Liver (tissue), 9 donors: ENCODE results near the gene USP16. TPM values are rescaled to one million over a fixed set of nuclear protein-coding genes. Genes with fewer than 3 reads are reported as not detected.
"Not testable (repeated sequence)": the region's sequence is repeated elsewhere in the genome, so short reads cannot be mapped to it uniquely, and the experiment has no call there.

Experiments
- DNase-seq: peaks from one replicate; pipeline ENCODE4 v3.0.0-alpha.2; 2017; ENCODE audit warnings: low spot score
- H3K27ac ChIP-seq, 2 donors: one replicate each; pipeline ENCODE4 v1.7.0; 2013; ENCODE audit warnings: inconsistent platforms in 2 of 2, low read length in 2 of 2, control low read depth in 1 of 2, low read depth in 1 of 2, mild to moderate bottlenecking in 1 of 2
- H3K27me3 ChIP-seq, 4 donors: one replicate each; pipeline versions ENCODE4 v1.6.1 to v1.7.0; 2013; ENCODE audit warnings: low read length in 3 of 4, inconsistent platforms in 1 of 4, mild to moderate bottlenecking in 1 of 4, moderate library complexity in 1 of 4; ENCODE audit not compliant: control insufficient read depth in 4 of 4, insufficient read depth in 4 of 4
- H3K36me3 ChIP-seq, 4 donors: one replicate each; pipeline versions ENCODE4 v1.6.1 to v1.7.0; 2013; ENCODE audit warnings: low read length in 3 of 4, mild to moderate bottlenecking in 3 of 4, low read depth in 1 of 4, moderate library complexity in 1 of 4; ENCODE audit not compliant: control insufficient read depth in 4 of 4, insufficient read depth in 3 of 4
- H3K4me1 ChIP-seq, 4 donors: one replicate each; pipeline versions ENCODE4 v1.6.1 to v1.7.0; 2013; ENCODE audit warnings: low read length in 3 of 4, mild to moderate bottlenecking in 3 of 4, moderate library complexity in 1 of 4; ENCODE audit not compliant: control insufficient read depth in 4 of 4, insufficient read depth in 4 of 4
- H3K4me3 ChIP-seq, 3 donors: one replicate each; pipeline versions ENCODE4 v1.6.1 to v1.7.0; 2013; ENCODE audit warnings: low read length in 3 of 3, control low read depth in 1 of 3, low read depth in 1 of 3, mild to moderate bottlenecking in 1 of 3
- H3K9ac ChIP-seq, 2 donors: one replicate each; pipeline ENCODE4 v1.7.0; 2013; ENCODE audit warnings: low read length in 2 of 2, mild to moderate bottlenecking in 2 of 2, moderate library complexity in 2 of 2, control low read depth in 1 of 2, low read depth in 1 of 2
- H3K9me3 ChIP-seq, 4 donors: one replicate each; pipeline versions ENCODE4 v1.6.1 to v1.7.0; 2013; ENCODE audit warnings: low read length in 3 of 4; ENCODE audit not compliant: control insufficient read depth in 4 of 4
- ATF3 ChIP-seq: IDR thresholded peaks from 2 replicates; pipeline ENCODE4 v1.6.1; 2016; ENCODE audit warnings: antibody characterized with exemption
- RXRA ChIP-seq, 2 donors: IDR thresholded peaks; 2 replicates each; pipeline ENCODE4 v1.6.1; 2017 to 2018; ENCODE audit warnings: antibody characterized with exemption in 2 of 2, mild to moderate bottlenecking in 1 of 2
- SP1 ChIP-seq: IDR thresholded peaks from 2 replicates; pipeline ENCODE4 v1.6.1; 2018; ENCODE audit warnings: antibody characterized with exemption, mild to moderate bottlenecking
- WGBS: extraction: QIAGEN DNeasy Blood & Tissue Kit; methylation state at CpG from one replicate; pipeline ENCODE4 v1.1.7; 2013; 5-methylcytosine and 5-hydroxymethylcytosine counted together
- polyA plus RNA-seq, 2 donors: library from polyadenylated mRNA; stranded (reverse) in 1 of 2; unstranded in 1 of 2; fragments of 200-250 nt in 1 of 2; fragments of >200 nt in 1 of 2; fragmentation: Nextera tagmentation in 1 of 2; extraction: Ambion mirVana in 1 of 2; gene quantifications; one replicate each; pipeline versions ENCODE4 v1.2.1 to v1.2.3, GENCODE V29; 2013 to 2015
- total RNA-seq, 2 donors: library from RNA; depleted of rRNA; stranded (reverse); fragments of >200 nt; gene quantifications; one replicate each; pipeline ENCODE4 v1.2.3, GENCODE V29; 2014
- TF ChIP-seq, protein P1 (sequence below): fragments of 150-350 bp; IDR thresholded peaks from 2 replicates; pipeline ENCODE4 v1.5.1; 2017; ENCODE audit warnings: improper control_type of control experiment, low read depth, low read length; ENCODE audit not compliant: missing input control
- TF ChIP-seq, protein P2 (sequence below): IDR thresholded peaks from 2 replicates; pipeline ENCODE4 v1.6.1; 2016; ENCODE audit warnings: antibody characterized with exemption
- donor health status: healthy.
- donor health status: healthy.
- donor health status: healthy.
- donor health status: healthy.
- donor health status: healthy.

Gene USP16
- total and polyA plus RNA-seq, 4 donors, result 13.3 to 45.3 (median 18.1) TPM

- TF ChIP-seq, protein P1, sequence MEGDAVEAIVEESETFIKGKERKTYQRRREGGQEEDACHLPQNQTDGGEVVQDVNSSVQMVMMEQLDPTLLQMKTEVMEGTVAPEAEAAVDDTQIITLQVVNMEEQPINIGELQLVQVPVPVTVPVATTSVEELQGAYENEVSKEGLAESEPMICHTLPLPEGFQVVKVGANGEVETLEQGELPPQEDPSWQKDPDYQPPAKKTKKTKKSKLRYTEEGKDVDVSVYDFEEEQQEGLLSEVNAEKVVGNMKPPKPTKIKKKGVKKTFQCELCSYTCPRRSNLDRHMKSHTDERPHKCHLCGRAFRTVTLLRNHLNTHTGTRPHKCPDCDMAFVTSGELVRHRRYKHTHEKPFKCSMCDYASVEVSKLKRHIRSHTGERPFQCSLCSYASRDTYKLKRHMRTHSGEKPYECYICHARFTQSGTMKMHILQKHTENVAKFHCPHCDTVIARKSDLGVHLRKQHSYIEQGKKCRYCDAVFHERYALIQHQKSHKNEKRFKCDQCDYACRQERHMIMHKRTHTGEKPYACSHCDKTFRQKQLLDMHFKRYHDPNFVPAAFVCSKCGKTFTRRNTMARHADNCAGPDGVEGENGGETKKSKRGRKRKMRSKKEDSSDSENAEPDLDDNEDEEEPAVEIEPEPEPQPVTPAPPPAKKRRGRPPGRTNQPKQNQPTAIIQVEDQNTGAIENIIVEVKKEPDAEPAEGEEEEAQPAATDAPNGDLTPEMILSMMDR, result no peak
- no peak for DNase-seq
- H3K27me3 ChIP-seq, result no peaks in the 10 kb centered on the region
- 88% methylated on average over 3 of the region's 3 CpGs for WGBS
- no peak overlapping the region for H3K27ac ChIP-seq
- H3K4me3 ChIP-seq, result no peak overlapping the region
- peaks cover 0 to 2% (median 1%) of the 10 kb centered on the region in 4 donors for H3K4me1 ChIP-seq
- peaks cover 2 to 11% (median 9%) of the 10 kb centered on the region in 4 donors for H3K36me3 ChIP-seq
- no peak overlapping the region for H3K9ac ChIP-seq
- H3K9me3 ChIP-seq, result no peaks in the 10 kb centered on the region
These were observed 16.7 kb upstream of the USP16 start for GRCh38 chr21:29007810-29008209.

DNA sequence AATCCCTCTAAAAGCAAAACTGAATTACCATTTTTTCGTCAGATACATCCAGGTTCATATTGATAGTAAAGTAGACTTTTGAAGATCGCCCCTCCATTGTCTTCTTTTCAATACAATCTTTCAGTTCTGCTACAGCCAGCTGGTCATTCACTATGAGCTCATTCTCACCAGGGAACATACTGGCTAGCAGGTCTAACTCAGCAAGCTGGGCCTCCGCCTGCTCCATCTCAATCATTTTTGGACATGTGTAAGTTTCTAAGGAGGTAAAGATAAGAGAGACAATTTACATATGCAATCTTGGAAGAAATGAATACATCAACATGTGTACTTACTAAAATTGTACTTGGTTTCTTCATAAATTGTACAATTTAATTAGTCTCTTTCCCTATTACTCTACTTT, 16.1 kb upstream of the USP16 start:
- H3K4me3 ChIP-seq, result no peak overlapping the region
- no peak for DNase-seq
- peaks cover 0 to 2% (median 1%) of the 10 kb centered on the region in 4 donors for H3K4me1 ChIP-seq
- H3K9ac ChIP-seq, result no peak overlapping the region
- 96% methylated on average over 3 of the region's 3 CpGs for WGBS
- H3K27ac ChIP-seq, result no peak overlapping the region
- TF ChIP-seq SP1 (no peak), RXRA (IDR thresholded peaks at IDR 0.05) (no peak), ATF3 (no peak)
- H3K27me3 ChIP-seq, result no peaks in the 10 kb centered on the region
- H3K36me3 ChIP-seq, result peaks cover 2 to 11% (median 9%) of the 10 kb centered on the region in 4 donors
- H3K9me3 ChIP-seq, result no peaks in the 10 kb centered on the region

DNA sequence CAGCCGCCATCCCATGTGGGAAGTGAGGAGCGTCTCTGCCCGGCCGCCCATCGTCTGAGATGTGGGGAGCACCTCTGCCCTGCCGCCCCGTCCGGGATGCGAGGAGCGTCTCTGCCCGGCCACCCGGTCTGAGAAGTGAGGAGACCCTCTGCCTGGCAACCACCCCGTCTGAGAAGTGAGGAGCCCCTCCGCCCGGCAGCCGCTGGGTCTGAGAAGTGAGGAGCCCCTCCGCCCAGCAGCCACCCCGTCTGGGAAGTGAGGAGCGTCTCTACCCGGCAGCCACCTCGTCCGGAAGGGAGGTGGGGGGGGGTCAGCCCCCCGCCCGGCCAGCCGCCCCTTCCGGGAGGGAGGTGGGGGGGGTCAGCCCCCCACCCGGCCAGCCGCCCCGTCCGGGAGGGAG, 13.2 kb upstream of the USP16 start:
- peaks cover 3 to 11% (median 9%) of the 10 kb centered on the region in 4 donors for H3K36me3 ChIP-seq
- not testable (repeated sequence) for H3K9me3 ChIP-seq, H3K27me3 ChIP-seq, DNase-seq, H3K9ac ChIP-seq, H3K4me3 ChIP-seq, H3K27ac ChIP-seq, H3K4me1 ChIP-seq
- WGBS, result 98% methylated on average over 29 of the region's 30 CpGs

GRCh38 chr21:29017639-29018237, 6.7 kb upstream of the USP16 start:
- Histone ChIP-seq H3K27ac (no peak overlapping the region), H3K4me1 (peaks cover 3 to 14% (median 7%) of the 10 kb centered on the region in 4 donors), H3K36me3 (peaks cover 0 to 1% (median 0%) of the 10 kb centered on the region in 4 donors), H3K9me3 (no peaks in the 10 kb centered on the region), H3K27me3 (no peaks in the 10 kb centered on the region), H3K4me3 (peak overlapping the region in 2 of 3 donors; percentile 94 to 100), H3K9ac (no peak overlapping the region)
- no peak for DNase-seq
- WGBS, result 77% methylated on average over 6 of the region's 6 CpGs
- TF ChIP-seq, protein P2, sequence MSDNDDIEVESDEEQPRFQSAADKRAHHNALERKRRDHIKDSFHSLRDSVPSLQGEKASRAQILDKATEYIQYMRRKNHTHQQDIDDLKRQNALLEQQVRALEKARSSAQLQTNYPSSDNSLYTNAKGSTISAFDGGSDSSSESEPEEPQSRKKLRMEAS, result peak; percentile 26
- no peak for TF ChIP-seq SP1
